ENCODE results near the gene COL19A1.

Gene COL19A1

DNA sequence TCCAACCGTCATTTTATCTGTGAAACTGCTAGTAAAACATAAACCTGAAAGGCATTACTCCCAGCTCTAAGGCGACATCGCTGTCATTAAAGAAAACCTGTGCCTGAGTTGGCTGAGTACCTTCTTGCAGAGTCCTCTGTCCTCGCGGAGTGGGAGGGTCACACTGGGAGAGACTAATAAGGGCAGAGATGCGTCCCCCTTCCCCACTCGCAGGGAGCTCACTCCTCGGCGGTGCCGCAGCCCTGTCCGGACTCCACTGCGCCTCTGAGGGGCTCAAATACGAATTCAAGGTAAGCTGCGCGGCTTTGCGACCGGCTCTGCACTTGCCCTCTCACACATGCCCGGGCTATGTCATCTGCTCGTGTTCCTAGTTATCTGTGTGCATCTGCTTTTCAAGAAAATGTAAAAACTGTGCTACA is at the start of gene COL19A1:
TSS of gene COL19A1 (plus strand) at position 206 of the 419 bp plus-strand sequence. CDS start 13,012 bp downstream, outside the sequence.
- peak; percentile 53 to 68 for DNase-seq

DNA sequence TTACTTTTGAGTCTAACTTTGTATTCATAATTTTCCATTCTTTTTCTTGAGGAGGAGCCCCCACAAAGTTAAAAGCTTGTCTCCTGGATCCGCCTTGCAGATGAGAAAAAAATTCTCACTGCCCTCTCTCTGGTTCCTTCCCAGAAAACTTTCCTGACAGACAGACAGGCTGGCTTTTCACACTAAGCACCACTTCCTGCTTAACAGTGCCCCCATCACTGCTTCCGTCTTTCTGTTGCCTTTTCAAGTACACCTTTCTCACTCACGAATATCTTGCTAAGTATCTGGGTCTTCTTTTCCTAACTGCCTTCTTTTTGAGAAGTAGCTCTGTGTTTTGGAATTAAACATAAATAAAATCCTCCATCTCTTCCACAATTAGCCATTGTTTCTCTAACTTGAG is 49.8 kb upstream of the COL19A1 start:
- DNase-seq = no peak

DNA sequence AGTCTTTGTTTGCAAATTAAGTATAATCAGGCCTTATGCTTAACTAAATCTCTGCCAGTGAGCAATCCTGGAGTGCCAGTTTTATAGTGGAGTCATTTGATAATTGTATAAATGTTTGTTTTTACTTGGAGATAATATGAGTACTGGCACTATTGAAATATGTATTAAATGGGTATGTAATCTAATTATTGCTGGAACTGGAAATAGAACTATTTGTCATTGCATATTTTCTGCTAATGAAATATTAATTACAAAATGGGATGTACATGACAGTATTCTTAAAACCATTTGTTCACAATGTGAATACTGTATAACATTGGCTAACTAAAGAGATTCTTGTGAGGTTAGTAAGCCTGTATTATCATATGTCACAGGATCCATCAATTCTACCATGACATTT is 49.0 kb upstream of the COL19A1 start:
- no peak for DNase-seq

DNA sequence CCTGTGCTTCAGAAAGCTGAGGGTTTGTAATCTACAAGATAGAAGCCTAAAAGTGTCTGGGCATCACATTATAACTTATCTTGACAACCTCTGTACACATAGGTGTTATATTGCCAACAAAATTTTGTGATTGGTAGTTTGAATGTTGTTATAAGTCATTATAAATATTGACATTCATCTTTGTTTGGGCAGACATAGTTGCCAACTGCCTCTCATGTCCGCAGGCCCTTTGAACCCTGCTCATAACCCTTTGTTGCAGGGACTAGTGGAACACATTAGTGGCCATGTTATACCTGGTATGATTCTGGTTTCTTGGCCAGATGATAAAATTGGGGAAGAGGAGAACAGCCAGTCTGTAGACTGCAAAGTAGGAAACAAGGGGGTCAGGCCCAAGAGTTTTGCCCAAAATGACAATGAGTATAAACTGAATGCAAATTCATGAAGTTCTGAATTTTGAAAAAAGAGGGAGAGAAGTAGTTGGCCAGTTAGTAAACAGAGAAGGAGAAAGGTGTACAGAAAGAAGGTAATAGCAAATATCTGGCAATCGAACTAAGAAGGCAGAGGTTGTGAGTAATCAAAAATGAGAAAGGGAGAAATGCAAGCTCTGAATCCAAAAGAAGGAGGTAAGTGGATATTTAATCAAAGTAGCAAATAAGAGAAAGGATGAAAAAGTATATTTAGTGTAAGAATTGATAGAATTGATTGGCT is 48.0 kb upstream of the COL19A1 start:
- DNase-seq = no peak

DNA sequence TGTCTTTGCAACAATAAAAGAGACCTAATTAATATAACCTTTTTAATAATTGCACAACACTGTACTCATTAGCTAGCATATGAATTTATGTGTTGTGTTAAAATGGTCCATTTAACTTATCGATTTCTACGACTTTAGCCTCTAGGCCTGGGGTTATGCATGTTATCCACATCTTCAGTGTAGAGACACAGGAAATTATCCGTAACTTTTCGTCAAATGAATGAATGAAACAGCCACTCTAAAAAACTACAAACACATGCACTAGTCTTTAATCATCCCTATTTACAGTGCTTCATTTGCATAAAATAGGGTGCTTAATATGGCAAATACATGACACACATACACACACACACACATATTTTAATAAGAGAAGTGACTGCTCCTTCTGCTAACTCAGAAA is 47.2 kb upstream of the COL19A1 start:
- no peak for DNase-seq

DNA sequence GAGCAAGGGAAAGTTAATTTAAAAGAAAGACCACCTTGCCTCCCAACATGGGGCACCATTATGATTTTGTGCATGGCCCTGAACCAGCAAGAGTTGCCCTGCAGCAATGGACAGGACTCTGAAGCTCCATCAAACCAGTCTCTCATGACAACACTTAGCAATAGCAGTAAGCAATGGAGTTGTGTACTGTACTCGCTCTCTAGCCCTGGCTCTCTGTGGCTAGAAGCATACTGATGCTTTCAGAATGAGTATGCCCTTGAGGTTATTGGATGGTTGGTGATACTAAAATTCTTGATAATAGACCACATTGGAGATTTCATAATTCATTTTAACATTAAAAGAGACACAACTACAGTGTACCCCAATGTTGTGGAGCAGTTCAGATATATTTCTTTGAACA is 46.3 kb upstream of the COL19A1 start:
- DNase-seq = no peak

DNA sequence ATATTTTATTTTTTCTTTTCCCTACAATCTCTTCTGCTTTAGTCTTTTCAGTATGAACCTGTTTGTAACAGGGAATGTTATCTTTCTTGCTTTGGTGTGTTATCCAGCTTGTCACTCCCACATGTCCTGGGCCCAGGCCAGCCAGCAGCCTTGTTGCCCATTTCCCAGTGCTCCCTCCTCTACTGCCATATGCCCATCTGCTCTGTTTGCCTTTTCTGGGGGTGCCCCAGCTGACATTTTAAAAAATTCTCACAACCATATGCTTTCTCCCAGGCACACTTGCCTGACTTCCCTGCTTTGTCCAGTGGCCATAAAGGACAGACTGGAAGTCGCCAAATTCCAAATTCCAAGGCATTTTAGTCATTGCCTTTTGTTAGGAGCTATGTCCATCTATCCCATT is 45.9 kb upstream of the COL19A1 start:
- DNase-seq = peak in 1 of 2 experiments; percentile 15

DNA sequence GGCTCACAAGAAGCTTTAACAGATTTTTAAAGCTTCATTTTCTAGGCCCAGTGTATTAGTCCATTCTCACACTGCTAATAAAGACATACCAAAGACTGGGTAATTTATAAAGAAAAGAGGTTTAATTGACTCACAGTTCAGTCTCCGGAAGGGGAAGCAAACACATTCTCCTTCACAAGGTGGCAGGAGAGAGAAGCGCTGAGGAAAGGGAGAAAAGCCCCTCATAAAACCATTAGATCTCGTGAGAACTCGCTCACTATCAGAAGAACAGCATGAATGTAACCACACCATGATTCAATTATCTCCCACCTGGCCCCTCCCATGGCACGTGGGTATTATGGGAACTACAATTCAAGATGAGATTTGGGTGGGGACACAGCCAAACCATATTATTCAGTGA is 42.0 kb upstream of the COL19A1 start:
- DNase-seq = peak in 1 of 2 experiments; percentile 3

DNA sequence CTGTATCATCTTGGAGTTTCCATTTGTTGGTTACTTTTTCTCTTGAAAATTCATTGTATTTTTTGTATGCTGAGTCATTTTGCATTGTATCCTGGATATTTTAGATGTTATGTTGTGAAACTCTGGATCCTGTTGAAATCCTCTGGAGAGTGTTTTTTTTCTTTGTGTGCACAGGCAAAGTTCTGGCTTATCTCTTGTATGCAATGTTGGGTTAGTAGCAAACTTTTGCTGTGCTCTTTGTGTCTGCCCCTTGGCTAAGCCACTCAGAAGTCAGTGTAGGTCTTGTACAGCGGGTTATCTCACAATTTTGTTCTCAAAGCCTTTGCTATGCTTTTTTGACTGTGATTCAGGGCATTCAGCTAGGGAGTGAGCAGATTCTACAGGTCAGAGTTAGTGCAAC is 40.5 kb upstream of the COL19A1 start:
- no peak for DNase-seq

DNA sequence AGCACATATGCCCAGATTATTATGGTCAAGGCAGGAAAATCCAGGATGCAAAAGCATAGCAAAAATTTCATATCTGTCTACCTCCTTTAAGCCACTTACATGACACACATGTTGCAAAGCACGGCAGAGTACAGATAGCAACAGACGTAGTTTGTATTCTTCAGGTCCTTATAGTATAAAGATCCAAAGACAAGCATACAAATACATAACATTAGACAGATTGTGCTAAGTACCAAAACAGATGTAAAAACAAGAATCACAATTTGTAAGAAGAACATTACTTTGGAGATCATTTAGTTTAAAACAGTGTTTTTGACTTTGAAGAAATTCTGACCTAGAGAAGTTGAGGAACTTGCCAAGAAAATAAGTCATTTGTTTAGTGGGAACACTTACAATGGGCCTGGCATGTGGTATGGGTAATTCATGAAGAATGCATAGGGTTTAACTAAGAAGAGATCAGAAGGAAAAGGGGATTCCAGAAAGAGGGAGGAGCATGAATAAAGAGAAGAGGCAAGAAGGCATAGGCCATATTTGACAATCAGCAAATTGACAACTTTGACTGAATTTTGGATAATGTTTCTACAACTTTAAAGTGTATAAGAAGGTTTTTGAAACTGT is 39.0 kb upstream of the COL19A1 start:
- no peak for DNase-seq

DNA sequence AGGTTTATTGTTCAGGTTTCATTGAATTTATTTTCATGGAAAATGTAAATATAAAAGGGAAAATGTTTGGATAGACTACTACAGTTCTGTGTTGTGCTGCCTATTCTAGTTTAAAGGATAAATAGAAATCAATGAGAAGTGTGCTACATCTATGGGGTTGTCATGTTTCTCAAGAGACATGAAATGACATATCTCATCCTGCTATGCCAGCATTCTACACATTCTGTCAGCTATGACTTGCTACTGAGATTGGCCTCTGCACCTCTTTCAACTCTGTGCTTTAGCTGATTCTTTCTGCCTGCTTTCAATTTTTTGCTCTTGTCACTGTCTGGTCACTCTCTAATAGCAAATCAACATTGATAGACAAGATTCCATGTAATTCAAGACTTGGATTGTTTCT is 33.8 kb upstream of the COL19A1 start:
- no peak for DNase-seq

DNA sequence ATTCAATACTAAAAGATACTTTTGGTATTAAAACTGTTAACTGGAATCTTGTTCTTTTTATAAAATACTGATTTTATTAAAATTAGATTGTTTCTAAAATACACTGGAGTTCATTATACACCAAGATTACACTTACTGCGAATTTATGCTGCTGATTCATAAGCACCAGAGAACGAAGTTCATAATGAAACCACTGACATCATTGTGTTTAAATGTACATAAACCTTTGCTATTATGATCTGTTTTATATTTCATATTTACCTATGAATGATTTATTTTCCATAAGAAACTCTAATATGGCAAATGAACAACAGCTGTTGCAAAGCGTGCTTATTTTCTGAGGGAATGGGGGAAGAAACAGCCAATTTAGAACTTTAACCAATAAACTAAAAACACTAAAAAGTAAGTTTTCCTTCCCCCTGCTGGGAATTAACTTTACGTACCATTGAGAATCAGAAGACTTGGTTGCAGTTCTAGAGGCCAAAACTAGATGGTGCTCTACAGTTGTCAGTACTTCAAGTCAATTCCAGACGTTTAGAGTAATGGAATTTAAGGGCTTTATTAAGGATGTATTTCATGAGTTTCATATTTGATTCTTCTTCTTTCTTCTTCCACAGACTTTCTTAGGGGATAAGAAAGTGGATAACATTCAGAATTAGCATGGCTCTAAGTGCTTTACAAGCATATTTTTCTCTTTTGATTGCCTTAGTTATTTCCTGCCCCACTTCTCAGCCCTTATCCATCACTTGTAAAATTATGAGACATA is 30.8 kb upstream of the COL19A1 start:
- DNase-seq = peak; percentile 13 to 71

DNA sequence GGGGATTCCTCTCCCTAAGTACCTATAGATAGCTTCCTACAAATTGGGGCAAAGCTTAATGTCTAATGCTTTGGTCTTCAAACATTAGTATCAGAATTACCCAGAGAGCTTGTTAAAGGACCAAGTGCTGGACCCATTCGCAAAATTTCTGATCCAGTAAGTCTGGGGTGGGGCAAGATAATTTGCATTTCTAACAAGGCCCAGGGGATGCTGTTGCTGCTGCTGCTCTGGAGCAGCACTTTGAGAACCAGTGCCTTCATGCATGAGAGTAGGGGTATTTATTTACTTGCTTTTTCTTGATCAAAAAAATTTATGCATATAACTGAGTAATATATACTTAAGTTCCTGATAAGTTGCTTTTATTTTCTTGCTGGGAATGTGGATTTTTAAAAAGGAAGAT is 24.5 kb upstream of the COL19A1 start:
- no peak for DNase-seq

DNA sequence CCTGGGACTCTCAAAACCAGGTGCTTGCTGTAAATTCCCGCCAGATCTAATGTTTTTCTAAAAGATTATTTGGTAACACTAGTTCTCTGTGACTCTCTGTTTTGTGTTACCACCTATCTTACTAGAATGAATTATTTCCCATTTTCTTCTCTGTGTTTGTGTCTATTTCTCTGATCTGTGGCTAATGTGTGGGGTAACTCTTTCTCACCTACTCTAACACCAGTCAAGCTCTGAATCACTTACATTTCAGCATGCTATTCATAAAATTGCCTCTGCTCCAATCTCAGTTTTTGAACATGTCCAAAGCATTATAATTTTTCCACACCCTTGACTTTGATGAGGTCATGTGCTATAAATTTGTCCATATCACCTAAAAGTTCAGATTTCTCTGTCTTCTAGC is 23.2 kb upstream of the COL19A1 start:
- no peak for DNase-seq

DNA sequence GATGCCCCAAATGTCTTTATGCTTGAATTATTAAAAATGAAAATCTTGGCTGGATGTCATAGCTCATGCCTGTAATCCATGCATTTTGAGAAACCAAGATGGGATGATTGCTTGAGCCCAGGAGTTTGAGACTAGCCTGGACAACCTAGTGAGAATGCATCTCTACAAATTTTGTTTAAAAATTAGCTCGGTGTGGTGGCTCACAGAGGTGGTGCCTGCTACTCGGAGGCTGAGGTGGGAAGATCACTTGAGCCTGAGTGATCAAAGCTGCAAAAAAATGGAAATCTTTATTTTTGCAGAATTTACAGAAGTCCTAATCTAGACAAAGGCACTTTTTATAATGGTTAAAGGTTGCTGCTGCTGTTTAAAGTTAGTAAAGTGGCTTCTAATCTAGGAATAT is 20.0 kb upstream of the COL19A1 start:
- no peak for DNase-seq

DNA sequence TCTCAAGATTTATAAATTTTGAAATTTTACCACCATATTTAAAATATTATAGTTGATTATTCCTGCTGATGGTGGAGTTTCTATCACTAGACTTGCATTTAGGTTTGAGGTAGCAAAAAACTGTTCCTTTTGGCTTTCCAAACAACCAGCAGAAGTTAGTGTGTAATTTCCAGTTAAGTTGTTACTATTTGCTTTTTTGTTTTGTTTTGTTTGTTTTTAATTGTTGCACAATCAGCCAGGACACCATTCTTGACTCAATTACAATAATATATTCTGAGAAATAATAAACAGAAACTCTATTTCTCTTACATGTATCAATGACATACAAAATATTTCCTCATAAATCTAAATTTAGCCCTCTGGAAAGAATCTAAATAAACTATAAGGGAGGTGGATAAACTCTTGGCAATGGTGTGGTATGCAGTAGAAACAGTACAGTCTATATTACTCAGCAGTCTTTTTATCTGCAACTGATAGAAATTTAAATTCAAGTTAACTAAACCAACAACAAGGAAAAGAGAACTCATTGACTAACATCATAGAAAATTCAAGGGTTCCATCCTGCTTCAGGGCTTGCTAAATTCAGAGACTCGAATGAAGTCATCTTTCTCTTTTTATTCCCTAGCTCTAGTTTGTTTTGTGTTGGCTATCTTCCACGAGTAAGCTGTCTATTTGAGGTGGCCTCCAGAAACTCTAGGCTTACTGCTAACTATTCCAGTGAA is 19.4 kb upstream of the COL19A1 start:
- no peak for DNase-seq

DNA sequence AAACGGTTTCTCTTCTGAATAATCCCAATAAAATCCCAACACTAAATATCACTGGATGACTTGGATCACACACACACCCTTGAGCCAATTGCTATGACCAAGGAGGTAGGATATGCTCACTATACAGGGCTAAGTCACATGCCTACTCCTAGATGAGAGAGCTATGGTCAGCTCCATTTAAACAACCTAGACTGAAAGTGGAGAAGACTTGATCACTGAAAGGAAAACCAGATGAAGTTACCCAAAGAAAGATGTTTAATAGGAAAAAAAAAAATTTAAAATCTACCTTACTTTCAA is 18.9 kb upstream of the COL19A1 start:
- DNase-seq = no peak

DNA sequence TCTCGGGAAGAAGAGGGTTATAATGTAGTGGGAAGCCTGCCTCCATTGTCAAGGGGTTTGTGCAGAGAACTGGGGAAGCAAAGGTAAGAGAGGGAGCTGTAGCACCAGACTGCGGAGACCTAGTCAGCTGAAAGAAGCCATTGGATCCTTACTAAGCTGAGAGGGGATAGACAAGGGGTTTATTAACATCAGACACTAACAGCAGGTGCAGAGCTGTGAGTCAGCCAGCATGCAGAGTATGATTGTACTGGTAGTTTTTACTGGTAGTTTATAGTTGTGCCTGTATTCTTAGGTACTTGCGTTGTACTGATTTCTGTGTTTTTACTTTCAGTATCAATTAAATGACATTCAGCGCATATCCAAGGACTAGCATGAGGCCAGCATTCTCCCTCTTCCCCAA is 17.8 kb upstream of the COL19A1 start:
- peak in 1 of 2 experiments; percentile 33 for DNase-seq

DNA sequence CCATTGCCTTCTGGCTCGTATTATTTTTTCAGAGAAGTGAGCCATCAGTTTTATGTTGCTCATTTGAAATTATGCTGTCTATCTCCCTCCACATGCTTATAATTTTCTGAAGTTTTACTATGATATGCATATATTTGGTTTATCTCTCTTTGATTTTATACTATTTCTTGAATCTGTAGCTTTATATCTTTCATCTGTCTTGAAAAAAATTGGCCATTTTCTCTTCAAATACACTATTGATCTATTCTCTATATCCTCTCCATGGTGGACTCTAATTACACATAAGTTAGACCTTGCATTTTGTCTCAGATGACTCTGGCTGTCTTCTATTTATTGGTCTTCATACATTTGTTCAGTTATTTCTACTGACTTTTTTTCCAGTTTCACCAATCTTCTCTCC is 13.7 kb upstream of the COL19A1 start:
- no peak for DNase-seq

DNA sequence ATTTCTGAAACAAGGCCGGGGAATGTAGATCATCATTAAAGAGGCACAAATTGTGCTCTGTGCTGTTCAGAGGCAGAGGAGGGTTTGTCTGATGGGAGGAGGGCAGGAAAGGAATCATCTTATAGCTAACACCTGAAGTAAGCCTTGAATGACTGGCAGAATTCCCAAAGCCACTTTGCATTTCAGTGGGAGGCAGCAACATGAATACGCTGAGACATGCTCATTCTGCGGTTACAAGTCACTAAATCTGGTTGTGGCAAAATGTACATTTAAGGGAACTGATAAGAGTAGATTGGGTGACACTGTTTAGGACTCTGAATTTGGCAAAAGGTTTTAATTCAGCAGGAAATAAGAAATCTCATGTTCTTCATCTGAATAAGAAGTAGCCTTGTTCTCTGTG is 4.4 kb upstream of the COL19A1 start:
- DNase-seq = peak in 1 of 2 experiments; percentile 10

DNA sequence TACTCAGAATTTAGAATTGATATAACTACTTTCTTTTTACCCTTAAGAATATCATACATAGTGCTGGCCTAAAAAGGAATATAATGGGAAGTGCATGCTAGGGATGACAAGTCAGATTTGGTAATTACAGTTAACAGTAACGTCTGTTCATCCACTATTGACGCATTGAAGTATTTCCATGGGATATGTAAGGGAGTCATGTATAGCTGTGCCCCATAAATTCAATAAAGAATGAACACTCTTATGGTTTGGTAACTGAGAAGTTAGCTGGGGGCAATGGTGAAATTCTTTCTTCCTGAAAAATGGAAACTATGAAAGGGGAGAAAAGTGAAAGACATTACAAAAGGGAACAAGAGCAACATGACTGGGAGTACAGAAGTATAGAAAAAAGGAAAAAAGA is 2.6 kb upstream of the COL19A1 start:
- DNase-seq = no peak

DNA sequence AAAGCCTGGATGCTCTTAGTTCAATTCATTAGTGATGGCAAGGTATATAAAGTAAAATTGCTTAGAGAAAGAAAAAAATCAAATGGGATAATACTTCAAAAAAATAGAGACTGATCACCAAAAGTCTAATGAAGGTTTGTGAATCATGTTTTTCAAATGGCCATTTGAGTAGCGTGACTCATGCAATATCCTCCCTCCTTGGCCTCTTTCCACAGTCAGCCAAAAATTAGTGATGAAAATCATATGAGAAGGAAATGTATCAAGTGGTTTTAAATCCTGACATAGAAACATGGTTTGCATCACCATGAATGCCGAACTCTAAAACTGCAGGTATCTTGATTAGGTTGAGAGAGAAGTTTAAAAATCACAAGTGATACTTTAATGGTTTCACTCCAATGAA is 1.2 kb upstream of the COL19A1 start:
- no peak for DNase-seq

DNA sequence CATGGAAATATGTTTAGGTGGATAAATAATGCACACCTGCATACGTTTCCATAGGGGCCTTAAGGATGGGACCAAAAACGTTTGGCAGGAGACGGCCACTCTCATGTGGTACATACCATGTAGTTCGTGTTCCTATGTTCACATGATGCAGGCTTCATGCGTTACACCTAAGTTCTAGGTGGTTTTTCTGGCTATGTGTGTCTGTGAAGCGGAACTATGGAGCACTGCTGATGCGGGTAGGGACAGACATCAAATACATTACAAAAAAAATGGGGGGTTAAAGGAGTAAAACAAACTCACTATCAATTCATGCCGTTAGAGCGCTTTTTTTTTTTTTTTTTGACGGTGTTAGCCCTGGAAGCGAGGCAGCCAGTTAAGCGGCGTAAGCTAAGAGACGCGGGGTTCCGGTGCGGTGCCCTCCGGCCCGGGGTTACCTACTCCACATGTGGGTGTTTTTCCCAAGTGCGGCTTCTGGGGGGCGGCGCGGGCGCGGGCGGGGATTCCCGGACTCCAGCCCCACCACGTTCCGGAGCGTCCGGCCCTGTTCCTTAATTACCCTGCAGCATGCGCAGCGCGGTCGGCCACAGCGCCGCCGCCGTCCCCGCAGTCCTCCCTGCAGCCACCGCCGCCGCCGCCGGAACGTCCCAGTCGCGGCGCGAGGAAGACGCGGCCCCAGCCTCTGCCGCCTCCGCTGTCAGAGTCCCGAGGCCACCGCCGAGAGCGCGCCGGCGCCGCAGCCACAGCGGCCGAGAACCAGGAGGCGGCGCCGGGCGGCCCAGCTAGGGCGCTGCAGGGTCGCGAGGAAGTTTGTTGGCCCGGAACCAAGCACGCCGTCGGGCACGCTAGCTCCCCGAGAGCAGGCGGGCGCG is 648 bp downstream of the COL19A1 start:
- DNase-seq = peak; percentile 57 to 64

All from NCI-H524 (cell line).